Stimulated activated CD4-positive, alpha-beta T cell treated with anti-CD3 and anti-CD28 coated beads, Interleukin-15, amount 100 ng/mL, for 24 hours (primary cell): ENCODE results near the gene SH2D7.

Source experiments
- DNase-seq: peaks from one replicate; pipeline ENCODE4 v3.0.0-alpha.2; 2020

The SH2D7 gene

DNA sequence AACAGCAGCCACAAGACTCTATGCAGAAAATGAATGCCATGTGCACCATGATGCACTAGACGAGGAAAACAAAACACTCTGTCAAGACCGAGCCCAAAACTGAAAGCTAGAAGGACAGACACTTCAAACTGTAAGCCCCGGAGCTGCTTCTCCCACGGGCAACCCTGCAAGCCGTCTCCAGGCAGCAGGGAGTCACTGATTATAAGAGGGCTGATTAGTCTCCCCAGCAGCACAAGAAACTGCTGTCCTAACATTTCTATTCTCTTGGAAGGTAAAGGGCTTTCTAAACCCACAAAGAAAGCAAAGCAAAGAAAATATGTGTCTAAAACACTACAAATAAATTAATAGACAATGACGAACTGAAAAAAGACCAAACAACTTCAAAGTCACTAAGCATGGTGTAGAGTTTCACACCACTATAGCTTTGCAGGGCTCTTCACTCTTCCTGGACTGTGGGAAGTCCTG, 30.4 kb upstream of the SH2D7 start:
- peak; percentile 54 for DNase-seq

- DNase-seq, result no peak
These were observed 29.1 kb upstream of the SH2D7 start for GRCh38 chr15:78063217-78063616.

DNA sequence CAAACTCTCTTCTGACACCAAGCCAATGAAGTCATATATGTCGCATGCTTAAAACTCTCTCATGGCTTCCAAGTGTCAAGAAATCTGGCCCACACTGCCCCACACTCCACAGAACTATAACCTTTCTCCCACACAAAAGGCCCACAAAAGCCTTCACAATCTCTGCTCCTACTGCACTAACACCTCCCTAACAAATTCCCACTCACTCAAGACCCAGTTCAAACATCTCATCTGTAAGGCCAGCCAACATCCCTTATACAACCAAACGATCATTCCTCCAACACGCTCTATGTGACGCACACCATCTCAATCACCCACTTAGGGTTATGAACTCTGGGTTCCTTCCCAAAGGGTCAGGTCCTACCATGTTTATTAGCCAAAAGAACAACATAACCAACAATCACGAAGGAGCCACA, 28.4 kb upstream of the SH2D7 start:
- no peak for DNase-seq

DNA sequence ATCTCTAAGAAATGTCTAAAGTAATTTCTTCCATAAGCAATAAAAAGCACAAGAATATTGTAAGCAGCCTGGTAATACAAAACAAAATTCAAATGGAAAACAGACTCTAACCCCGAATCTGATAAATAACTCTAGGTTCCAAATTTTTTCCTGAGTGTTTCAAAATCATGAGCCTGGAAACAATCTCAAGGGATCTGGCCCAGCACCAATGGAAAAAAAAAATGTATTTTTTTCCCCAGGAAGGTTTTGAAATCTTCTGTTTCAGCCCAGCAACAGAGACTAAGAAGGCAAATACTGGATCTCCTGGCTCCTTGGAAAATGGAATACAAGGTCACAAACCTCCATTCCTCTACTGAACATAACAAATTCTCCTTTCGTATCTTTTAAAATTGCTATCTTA, 27.8 kb upstream of the SH2D7 start:
- no peak for DNase-seq

DNA sequence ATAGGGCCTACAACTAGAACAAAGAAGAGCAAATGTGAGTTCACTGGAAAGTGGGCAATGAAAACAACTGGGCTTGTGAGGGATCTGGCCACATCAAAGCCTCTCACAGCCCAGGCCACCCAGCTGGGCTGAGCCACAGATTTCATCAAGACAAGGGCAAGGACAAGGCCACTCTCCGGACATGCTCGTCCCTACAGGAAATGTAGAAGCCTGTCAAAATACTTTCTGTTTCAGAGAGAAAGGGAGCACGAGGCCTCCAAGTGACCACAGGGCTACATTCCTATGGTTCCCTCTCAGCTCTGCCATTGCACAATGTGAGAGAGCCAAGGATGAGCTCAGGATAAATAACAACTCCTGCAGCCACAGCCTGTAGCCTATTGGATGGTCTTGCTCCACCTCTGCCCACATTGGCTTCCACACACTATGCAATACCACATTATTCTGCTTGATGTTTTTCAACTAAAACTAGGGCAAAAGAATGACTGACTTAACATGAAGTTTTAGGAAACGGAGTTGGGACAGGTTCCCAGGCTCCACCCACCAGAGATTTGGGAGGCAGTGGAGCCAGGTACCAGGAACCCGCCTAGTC, 27.0 kb upstream of the SH2D7 start:
- DNase-seq, result no peak

DNA sequence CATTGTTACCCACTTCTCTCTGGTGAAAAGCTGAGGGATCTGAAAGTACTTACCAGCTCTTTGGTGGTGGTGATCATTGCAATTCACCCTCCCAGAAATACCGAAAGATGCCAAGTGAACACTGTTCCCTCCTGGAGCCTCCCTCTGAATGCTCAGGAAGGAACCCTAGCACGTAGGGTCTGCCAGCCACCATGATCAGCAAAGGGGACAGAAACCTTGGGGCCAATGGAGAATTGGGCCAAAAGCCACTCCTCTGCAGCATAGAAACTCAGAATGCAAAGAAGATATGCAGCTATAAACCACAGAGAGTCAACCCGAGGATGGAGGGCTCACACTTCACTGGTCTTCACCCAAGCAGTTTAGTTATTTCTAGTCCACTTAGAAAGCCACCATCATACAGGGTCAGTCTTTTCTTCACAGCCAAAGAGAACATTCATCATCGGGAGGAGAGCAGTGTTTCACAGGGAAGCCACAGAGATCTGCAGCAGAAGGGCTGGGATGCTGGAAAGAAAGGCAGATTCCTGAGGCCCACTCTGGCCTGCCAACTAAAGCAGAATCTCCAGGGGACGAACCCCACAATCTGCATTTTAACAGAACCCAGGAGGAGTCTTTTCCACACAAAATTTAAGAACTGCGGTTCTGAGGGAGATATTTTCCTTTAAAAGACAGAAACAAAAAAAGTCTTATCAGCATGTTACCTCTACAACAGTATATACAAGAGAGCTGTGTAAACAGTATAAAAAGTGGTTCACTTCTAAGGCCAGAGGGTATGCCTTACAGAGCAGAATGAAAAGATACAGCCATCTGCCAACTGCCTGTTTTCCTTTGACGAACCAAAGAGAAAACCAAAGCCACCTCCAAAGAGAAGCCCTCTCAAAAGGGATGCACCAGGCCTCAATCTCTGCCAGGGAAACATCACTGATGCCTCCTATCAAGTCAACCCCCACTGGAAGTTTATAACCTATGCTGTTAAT, 26.1 kb upstream of the SH2D7 start:
- DNase-seq, result no peak

DNA sequence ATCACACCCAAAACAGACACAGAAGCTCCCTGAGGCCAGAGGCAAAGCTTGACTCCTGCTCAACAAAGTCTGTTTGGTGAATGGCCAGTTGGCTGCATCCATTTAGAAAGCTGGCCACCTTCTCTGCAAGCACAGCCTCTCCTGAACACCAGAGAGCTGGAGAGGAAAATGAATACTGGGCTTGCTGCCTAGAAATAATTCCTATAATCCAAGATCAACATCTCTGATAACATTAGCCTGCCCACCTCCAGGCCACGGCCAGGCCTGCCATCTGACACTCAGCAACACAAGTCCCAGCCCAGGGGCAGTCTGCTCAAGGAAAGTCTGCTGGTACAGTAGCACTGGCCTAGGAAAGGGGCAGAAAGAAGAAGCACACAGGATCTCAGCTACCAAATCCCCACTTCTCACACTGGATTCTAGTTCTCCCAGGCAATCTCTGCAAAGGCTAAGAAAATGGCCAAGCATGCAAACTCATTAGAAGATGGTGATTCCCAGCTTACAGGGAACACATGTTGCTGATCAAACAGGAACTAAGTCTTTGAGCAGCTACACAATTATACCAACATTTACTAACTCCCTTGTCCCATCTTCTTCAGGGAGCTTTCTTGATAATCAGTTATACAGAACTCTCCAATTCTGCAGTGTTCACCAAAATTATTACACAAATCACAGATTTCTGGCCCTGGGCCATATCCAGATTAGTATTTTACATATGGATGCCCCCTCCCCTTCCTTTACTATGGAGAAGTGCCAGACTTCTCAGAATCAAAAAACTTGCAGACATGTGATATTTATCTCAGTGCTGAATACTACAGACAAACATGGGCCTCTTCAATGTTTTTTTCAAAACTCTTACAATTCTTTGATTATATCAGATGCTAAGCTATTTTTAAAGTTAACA, 24.8 kb upstream of the SH2D7 start:
- no peak for DNase-seq

- no peak for DNase-seq
These were observed 23.3 kb upstream of the SH2D7 start for GRCh38 chr15:78069052-78069414.

DNA sequence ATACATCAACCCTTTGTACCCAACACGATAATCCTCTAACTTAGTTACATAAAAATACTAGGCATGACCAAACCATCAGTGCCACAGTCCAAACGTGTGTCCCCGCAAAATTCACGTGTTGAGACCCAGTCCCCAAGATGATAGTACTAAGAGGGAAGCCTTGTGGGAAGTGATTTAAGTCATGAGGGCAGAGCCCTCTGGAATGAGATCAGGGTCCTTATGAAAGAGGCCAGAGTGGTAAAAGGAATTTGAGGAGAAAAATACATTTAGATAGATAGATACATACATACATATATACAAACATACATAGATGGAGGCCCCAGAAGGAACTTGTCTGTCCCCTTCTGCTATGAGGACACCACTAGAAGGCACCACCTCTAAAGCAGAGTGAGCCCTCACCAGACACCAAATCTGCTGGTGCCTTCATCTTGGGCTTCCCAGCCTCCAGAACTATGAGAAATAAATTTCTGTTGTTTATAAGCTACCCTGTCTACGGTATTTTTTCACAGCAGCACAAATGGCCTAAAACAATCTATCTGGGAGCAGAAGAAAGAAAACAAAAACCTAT, 22.8 kb upstream of the SH2D7 start:
- DNase-seq, result no peak

DNA sequence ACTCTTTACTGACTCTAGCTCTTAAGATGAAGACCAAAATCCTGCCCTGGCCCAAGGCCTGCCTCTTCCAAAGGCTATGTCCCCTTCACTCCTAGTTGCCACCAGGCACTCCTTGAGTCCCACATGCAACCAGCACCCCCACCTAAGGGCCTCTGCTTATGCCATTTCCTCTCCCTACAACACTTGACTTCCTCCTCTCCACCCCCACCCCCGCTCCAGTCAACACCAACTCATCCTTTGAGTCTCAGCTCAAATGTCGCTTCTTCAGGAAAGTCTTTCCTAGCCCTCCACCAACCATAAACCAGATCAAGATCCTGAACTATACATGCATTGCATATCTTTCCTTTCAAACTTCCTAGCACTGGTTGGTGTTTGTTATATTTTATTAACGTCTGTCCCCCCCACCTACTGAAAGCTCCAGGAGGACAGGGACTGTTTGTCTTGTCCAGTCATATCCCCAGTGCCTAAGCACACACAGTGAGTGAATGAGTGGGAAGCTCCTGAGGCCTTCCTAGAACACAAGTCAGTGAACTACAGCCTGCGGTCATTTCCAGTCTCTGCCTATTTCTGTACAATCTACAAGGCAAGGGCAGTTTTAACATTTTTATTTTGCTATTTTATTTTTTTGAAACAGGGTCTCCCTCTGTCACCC, 22.2 kb upstream of the SH2D7 start:
- DNase-seq, result peak; percentile 63

GRCh38 chr15:78071383-78071782, 21.0 kb upstream of the SH2D7 start:
- DNase-seq, result no peak

DNA sequence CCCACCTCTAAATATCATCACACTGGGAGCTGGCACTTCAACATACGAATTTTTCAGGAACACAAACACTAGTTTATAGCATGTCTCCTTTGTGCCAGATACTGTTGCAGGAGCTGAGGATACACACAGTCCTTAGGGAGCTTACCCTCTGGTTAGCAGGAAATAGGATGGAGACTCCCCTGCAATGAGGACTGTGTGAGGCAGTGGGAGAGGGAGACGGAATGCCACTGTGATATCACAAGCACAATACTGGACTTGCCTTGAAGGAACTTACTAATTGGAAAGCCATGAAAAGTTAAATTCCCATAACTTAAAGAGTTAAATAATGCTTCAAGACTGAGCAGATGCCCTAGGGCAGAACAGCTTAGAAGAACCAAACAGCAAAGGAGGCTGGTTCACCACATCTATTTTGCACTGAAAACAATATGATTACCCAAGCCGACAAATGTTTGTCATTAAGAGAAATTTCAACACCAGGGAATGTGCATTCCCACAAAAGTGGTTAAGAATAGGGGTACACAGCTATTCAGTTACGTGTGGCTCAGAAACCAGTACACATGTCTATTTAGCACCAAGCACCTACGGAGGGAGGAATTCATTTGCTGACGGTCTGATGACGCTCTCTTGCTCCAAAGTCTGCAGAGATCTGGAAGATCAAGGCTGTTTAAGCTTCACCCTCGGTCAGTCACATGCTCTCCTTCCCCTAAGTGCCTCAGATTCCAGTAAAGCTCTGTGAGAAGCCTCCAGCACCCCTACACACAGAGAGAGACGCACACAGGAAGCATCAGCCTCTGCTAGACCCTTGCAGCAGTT, 20.1 kb upstream of the SH2D7 start:
- DNase-seq, result no peak

- DNase-seq, result no peak
These were observed 19.1 kb upstream of the SH2D7 start for GRCh38 chr15:78073046-78073787.

GRCh38 chr15:78075490-78076230, 16.7 kb upstream of the SH2D7 start:
- DNase-seq, result no peak

DNA sequence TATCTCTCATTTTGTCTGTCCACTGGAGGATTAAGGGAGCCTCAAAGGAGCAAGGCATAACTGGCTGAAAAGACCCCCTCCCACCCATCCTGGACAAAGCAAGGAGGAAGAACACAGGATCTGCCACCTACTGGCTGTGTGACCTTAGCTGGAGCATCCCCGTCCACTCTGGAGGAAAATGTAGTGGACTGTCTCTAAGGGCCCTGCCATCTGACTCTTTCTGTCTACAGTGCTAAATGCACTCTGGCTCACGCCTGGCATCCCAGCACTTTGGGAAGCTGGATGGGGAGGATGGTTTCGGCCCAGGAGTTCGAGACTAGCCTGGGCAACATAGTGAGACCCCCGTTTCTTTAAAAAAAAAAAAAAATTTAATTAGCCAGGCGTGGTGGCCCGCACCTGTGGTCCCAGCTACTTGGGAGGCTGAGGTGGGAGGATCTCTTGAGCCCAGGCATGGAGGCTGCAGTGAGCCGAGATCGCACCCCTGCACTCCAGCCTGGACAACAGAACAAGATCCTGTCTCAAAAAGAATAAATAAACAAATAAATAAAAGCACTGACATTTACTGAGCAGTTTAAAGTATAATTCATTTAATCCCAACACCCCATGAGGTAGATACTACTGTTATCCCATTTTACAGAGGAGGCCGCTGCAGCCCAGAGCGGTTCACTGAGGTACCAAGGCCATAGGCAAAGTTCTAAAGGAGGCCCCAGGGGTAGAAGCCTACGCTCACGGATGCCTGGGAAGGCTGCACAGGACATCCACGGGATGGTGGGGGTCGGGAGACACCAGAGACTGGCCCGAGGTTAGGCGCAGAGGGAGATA, 15.9 kb upstream of the SH2D7 start:
- DNase-seq, result no peak

GRCh38 chr15:78077053-78077870, 15.1 kb upstream of the SH2D7 start, which contains the start of gene TBC1D2B:
TBC1D2B (minus strand) TSS chr15:78077711; CDS start chr15:78077652, 59 bp downstream.
- DNase-seq, result peak; percentile 82

DNA sequence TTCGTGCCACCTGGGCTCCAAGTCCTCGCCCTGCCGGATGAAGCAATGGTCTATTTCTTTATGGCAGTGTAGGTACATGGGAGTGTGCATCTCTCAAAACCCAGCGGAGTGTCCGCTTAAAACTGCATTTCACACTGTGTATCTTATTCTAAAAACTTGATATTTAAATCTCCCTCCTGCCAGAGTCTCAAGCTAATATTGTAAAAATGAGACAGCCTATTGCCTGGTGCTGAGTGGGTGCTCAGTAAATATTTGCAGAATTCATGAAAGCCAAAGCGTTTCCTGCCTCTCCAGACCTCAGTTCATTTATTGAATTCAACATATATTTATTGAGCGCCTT, 14.5 kb upstream of the SH2D7 start:
- DNase-seq, result no peak
